Neural cell (in vitro differentiated cells): Measurements from ENCODE around the gene ZNF552.

Experiments
- EZH2 ChIP-seq: fragments of 200-600, 300-800 bp; shearing (Covaris generic), sonication (generic); IDR thresholded peaks from 2 replicates; pipeline ENCODE4 v1.6.1; 2014; ENCODE audit warnings: antibody characterized with exemption, low read length, borderline replicate concordance, mild to moderate bottlenecking; ENCODE audit not compliant: insufficient read depth, poor library complexity, severe bottlenecking
- POLR2AphosphoS5 ChIP-seq: IDR thresholded peaks from 2 replicates; pipeline ENCODE4 v1.6.1; 2012
- REST ChIP-seq: IDR thresholded peaks from 2 replicates; pipeline ENCODE4 v1.6.1; 2012; ENCODE audit warnings: borderline replicate concordance
- TAF1 ChIP-seq: IDR thresholded peaks from 2 replicates; pipeline ENCODE4 v1.6.1; 2012; ENCODE audit warnings: low read depth
- TF ChIP-seq, protein P1 (sequence below): fragments of 450-650 bp; IDR thresholded peaks from 2 replicates; pipeline ENCODE4 v1.5.1; 2014; ENCODE audit warnings: antibody characterized with exemption, mild to moderate bottlenecking, moderate library complexity; ENCODE audit not compliant: poor library complexity, severe bottlenecking

DNA sequence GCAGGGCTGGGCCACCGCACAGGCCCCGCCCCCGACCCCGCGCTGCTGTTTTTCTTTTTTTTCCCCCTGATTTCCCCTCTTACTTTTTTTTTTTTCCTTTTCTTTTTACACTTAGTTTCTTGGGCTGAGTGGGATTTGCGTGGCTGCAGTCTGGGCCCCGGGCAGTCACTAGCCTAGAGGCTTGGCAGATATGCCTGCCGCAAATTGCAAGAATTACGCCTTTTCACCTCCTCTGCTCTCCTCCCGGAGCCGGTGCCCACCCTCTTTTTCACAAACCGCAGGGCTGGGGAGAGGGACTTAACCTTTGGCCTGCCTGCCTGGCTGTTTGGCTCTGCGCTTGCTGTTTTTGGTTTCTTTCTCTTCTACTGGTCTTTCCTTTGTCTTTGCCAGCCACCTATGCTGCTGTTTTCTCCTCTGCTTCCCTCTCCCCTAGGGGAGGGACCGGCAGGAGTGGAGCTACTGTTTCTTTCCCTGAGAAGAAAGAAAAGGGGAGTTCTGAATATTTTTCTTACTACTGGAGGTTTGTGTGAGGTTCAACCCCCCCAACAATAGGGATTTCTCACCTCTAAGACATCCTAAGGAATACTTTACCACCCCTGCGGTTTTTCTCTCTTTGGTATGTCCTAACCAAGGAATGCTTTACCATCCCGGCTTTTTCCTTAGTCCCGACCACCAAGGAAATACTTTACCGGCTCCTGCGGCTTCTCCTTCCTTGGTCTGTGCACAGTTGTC is 11.0 kb downstream of the ZNF552 start:
- peak; percentile 75 for TF ChIP-seq POLR2AphosphoS5
- TF ChIP-seq, protein P1, sequence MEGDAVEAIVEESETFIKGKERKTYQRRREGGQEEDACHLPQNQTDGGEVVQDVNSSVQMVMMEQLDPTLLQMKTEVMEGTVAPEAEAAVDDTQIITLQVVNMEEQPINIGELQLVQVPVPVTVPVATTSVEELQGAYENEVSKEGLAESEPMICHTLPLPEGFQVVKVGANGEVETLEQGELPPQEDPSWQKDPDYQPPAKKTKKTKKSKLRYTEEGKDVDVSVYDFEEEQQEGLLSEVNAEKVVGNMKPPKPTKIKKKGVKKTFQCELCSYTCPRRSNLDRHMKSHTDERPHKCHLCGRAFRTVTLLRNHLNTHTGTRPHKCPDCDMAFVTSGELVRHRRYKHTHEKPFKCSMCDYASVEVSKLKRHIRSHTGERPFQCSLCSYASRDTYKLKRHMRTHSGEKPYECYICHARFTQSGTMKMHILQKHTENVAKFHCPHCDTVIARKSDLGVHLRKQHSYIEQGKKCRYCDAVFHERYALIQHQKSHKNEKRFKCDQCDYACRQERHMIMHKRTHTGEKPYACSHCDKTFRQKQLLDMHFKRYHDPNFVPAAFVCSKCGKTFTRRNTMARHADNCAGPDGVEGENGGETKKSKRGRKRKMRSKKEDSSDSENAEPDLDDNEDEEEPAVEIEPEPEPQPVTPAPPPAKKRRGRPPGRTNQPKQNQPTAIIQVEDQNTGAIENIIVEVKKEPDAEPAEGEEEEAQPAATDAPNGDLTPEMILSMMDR: no peak
- TF ChIP-seq TAF1: peak; percentile 83
- TF ChIP-seq EZH2: no peak
- peak; percentile 79 for TF ChIP-seq REST
